Skin epidermis (tissue), 12 donors: ENCODE data around the gene RPTOR.
"Not testable (repeated sequence)": the region's sequence is repeated elsewhere in the genome, so short reads cannot be mapped to it uniquely, and the experiment has no call there.

Source experiments
- H3K27ac ChIP-seq, 21 experiments: fragments of 200-600 bp; sonication (generic) in 11 of 21; one replicate each; pipeline ENCODE4 v1.5.0; 2020; ENCODE audit warnings: mild to moderate bottlenecking in 3 of 21, inconsistent platforms in 2 of 21, moderate library complexity in 2 of 21
- H3K4me3 ChIP-seq, 7 experiments: fragments of 200-600 bp; sonication (generic) in 2 of 7; one replicate each; pipeline ENCODE4 v1.5.0; 2020; ENCODE audit warnings: inconsistent platforms in 2 of 7, mild to moderate bottlenecking in 2 of 7, moderate library complexity in 1 of 7

RPTOR gene

DNA sequence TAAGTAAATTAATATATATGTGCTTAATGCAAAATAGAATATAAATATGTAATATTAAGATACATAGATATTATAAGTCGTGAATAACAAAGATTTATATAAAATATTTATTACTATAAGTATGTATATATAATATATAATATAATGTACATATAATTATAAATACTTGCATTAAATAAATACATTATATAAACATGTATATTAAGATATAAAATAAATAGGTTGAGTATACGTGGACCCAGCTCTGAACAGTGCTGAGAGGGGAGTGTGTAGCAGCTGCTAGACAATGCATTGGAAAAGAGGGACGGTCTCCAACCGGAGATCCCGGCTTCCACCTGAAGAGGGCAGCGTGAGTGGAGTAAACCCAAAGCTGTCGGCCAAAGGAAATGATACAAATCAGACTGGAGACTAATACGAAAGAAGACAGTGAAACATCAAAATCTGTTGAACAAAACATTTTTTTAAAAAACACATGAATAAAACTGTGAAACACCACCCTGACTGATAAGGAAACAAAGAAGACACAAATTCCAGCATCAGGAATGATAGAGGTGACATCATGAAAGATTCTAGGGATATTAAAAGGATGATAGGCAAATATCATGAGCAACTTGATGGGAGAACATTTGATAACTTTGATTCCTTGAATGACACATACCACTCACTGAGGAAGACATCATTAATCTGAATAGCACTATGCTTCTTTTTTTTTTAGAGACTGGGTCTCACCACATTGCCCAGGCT, 321.6 kb downstream of the RPTOR start:
- Histone ChIP-seq H3K27ac (no peak overlapping the region), H3K4me3 (no peak overlapping the region)

DNA sequence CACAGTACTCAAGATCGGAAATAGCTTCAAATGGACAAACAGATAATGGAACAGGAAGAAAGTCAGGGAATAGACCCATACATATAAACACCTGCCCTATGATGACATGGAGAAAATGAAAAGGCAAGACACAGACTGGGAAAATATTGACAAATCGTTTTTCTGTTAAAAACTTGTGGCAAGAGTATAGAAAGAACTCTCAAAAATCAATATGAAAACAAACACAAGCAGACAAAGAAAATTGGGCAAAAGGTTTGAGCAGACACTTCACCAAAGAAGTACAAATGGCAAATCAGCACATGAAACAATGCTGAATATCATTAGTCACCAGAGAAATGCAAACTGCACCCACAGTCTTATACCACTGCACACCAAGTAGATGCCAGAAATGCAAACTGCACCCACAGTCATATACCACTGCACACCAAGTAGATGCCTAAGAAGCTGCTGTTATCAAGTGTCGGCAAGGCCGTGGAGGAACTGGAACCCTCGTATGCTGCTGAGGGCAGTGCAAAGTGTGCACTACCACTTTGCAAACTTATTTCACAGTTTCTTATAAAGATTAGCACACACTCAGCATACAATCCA, 323.5 kb downstream of the RPTOR start:
- Histone ChIP-seq H3K27ac (no peak overlapping the region), H3K4me3 (no peak overlapping the region)

DNA sequence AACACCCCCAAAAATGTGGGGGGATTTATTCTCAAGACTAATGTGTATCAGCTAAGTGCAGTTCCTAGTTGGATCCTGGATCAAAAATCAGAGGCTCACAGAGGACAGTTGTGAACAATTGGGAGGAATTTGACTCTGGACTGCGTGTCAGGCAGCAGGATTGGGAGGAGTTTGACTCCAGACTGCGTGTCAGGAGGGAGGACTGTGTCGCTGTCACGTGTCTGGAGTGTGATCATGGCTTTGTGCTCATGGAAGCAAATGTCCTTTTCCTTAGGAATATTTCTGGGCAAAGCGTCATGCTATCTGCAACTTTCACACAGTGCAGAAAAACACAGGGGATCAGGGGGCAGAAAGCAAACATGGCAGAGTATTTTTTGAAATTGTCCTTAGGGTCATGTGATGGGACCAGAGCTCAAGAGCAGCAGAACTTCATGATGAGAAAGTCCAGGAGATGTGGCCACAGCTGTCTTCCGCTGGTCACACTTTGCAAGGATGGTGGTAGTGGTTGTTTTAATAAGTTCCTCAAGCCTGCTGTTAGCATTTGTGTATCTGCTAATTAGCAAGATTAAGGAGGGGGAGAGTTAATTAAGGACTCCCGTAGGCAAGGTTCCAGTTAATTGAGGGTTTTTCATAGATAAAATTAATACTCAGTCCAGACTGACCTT, 325.0 kb downstream of the RPTOR start:
- no peak overlapping the region for H3K4me3 ChIP-seq
- H3K27ac ChIP-seq = no peak overlapping the region

DNA sequence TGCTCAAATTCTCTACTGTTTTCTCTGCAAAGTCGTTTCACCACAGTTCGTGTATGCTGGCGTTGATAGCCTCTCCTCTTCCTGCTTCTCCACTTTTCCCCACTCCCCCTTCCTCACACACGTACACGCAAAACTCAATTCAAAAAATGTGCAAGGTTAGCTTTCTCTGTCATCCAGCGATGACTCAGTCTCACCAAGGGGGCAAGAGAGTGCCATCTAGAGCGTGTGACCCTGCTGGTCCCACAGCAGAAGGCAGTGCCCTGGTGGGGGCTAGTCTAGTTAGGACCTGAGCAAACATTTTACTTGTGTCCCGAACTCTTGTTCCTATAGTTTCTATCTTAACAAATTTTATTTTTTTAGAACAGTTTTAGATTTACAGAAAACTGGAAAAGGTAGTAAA, 325.8 kb downstream of the RPTOR start:
- no peak overlapping the region for H3K4me3 ChIP-seq
- H3K27ac ChIP-seq = no peak overlapping the region

DNA sequence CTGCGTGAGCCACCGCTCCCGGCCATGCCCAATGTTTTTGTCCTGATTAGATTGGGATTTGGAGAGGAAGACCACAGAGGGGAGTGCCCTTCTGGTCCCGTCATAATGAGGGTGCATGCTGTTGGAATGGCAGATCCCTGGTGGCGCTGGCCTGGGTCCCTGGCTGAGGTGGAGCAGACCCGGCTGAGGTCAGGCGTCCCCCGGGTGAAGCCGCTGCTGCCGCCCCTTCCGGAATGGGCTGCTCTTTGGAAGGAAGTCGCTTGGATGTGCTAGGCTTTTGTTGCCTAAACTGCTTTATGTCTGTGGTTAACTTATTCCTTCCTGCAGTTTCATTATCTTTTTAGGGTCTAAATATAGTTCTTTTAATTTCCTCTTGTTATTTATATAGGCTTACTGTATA, 326.7 kb downstream of the RPTOR start:
- Histone ChIP-seq H3K27ac (no peak overlapping the region), H3K4me3 (no peak overlapping the region)

DNA sequence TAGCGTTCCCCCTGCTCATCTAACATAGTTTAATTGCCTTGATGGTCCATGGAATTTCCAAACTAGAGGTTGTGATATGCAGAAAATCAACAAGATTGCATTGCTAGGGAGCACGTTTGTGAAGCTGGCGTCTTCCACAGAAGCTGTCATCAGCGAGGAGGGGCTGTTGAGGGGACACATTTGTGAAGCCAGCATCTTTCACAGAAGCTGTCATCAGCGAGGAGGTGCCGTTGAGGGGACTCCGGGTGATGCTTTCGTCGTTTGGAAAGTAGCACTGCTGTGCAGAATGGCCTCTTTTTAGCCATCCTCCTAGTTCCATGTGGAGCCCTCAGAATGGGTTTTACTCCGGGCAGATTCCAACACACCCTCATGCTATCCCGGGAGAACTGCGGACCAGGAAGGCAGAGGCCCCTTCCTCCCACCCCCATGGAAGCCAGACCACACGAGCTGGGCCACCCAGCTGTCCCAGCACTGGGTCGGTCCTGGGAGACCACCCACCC, 327.4 kb downstream of the RPTOR start:
- no peak overlapping the region for H3K4me3 ChIP-seq
- H3K27ac ChIP-seq = no peak overlapping the region

DNA sequence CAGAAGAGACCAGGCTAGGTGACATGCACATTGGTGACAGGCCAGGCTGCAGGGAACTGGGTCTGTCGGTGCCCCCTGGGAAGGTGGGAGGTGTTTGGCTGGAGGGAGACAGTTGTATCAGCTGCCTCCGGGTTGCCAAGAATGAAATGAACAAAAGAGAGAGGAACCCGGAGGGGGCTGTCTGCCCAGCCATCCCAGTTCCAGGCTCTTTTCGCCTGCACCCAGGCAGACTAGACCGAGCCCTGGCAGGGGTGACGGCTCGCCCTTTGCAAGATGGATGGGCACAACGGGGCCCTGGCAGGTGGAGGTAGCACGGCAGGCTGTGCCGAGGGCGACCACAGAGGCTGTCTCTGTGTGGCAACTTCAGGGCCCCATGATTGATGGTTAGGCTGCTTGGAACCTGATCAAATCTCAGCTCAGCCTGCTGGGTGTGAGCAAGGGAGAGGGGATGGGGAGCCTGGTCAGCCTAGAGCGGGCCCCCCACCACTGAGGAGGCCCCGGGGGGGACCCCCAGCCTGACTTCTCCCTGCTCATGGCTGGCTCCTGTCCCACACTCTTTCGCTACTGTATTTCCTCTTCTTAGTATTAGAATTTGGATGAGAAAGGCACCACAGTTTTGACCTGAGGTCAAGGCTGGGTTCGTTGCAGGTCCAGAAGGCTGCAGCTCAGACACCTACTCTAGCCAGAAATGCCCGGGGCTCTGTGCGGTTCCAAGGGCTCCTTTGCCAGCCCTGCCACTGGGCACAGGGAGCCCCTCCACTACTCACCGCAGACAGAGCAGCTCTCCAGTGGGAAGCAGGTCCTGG, 328.1 kb downstream of the RPTOR start:
- Histone ChIP-seq H3K27ac (peak overlapping the region in 1 of 21 experiments; percentile 35), H3K4me3 (no peak overlapping the region)

DNA sequence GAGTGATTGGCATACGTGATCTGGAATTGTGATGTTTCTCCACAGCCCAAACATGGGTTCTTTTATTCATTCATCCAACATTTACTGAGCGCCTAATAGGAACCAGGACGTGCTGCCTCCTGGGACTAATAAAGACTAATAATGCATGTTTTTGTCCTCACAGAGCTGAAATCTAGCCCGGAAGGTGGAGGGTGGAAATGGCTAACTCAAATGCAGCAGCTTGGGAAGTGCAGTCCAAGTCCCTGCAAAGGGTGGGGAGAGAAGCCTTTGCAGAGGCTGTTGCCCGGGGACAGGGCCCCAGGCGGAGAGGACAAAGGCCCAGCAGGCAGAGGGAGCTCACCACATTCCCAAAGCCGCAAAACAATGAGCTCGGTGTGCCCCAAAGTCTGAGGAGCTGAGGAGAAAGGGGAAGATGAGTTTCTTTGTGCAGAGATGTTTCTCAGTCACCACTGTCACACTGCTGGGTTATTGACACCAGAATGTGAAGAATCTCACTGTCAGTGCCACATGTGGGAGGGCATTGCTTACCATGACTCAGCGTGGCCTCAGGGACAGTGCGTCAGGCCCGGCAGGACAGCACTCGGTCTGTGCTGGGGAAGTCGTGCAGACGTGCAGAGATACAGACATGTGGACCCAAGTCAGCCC, 328.8 kb downstream of the RPTOR start:
- Histone ChIP-seq H3K4me3 (no peak overlapping the region), H3K27ac (peak overlapping the region in 2 of 21 experiments; percentile 6 to 35)

DNA sequence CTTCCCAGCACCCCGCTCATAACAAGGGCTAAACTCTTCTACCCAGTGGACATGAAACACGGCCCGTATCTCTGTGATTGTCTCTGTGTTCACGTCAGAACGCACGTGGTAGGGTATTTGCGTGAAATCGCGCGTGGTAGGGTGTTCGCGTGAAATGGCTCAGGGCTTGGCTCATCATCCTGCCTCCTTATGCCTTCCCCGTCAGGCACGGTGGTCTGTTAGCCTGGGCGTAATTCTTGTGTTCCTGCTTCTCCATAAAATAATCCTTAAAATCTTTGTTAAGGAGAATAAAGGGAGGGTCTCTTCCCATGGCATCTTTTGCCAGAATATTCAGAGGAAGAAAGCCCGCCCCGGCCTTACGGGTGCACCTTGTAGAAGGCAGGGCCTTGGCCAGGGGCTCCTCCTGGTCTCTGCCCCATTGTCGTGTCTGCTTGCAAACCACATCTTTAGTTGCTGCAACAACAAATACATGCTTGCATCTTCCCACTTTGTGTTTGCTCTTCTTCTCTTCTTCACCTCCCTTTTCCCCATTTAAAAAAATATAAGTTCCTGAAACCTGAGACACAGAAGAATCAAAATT, 330.3 kb downstream of the RPTOR start:
- Histone ChIP-seq H3K4me3 (no peak overlapping the region), H3K27ac (no peak overlapping the region)

DNA sequence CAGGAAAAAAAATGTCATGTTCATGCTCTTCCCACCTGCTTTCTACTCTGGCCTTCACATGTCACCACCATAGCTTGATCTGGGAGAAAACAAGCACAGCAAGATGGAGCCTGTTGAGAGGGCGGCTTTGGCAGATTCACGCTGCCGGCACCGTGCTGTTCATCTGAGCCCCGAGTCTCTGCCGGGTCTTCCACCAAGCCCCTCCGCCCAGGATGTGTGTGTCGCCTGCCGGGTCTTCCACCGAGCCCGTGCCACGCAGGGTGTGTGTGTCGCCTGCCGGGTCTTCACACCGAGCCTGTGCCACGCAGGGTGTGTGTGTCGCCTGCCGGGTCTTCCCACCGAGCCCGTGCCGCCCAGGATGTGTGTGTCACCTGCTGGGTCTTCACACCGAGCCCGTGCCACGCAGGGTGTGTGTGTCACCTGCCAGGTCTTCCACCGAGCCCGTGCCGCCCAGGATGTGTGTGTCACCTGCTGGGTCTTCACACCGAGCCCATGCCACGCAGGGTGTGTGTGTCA, 330.9 kb downstream of the RPTOR start:
- not testable (repeated sequence) for H3K27ac ChIP-seq, H3K4me3 ChIP-seq

DNA sequence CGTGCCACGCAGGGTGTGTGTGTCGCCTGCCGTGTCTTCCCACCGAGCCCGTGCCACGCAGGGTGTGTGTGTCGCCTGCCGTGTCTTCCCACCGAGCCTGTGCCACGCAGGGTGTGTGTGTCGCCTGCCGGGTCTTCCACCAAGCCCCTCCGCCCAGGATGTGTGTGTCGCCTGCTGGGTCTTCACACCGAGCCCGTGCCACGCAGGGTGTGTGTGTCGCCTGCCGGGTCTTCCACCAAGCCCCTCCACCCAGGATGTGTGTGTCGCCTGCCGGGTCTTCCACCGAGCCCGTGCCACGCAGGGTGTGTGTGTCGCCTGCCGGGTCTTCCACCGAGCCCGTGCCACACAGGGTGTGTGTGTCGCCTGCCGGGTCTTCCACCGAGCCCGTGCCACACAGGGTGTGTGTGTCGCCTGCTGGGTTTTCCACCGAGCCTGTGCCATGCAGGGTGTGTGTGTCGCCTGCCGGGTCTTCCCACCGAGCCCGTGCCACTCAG, 331.9 kb downstream of the RPTOR start:
- H3K4me3 ChIP-seq = not testable (repeated sequence)
- H3K27ac ChIP-seq = peak overlapping the region in 2 of 21 experiments; percentile 1 to 27

DNA sequence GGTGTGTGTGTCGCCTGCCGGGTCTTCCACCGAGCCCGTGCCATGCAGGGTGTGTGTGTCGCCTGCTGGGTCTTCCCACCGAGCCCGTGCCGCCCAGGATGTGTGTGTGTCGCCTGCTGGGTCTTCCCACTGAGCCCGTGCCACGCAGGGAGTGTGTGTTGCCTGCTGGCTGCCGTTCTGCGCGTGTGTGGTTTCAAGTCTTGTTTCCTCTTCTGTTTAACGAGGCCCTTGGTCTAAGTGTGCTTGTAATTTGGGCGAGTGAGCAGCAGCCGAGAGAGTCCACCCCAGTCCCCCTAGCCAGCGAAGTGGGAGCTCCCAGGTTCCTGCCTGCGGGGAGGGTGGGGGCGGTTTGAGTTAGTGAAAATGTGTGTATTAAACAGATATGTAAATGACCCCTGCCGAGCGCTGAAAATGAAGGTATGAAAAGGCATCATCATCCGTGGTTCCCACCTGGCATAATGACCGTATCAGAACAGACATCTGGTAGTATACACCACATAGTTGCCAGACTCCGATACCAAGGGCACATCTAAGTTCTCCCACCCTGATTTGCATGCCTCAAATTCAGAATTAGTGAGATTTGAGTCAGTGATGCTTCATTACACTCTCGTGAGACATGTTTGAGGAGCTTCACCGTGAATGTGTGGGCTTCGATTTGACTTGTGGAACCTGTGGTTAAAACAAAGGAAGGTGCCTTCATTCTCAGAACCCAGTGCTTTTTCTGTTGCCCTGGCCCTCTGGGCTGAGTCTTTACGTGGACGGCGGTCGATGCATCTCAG, 332.5 kb downstream of the RPTOR start:
- no peak overlapping the region for H3K4me3 ChIP-seq
- H3K27ac ChIP-seq = peak overlapping the region in 6 of 21 experiments; percentile 1 to 47 (median 23)

DNA sequence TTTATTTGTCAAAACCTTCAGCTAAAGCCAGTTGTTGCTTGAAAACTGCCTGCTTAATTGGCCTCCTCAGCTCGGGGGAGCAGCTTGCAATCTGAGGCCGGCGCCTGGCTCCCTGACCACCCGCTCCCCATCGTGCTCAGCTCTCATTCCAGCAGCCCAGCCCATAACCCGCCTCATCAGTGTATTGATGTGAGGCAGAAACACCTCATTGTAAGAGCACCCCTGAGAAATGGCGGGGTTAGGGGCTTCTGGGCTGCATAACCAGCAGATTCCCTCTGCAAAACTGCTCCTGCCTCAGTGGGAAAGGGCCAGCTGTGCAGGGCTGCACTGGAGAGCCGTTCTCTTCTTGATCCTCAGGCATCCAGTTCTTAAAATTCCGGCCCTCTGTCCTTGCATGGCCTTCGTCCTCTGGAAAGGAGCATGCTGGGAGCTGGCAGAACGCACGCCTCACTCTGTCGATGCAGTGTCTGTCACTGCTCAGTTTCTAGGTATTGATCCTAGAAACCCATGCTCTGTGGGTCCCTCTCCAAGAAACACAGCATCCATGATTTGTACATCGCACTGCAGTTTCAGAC, 333.2 kb downstream of the RPTOR start:
- Histone ChIP-seq H3K27ac (peak overlapping the region in 4 of 21 experiments; percentile 1 to 47 (median 35)), H3K4me3 (no peak overlapping the region)

DNA sequence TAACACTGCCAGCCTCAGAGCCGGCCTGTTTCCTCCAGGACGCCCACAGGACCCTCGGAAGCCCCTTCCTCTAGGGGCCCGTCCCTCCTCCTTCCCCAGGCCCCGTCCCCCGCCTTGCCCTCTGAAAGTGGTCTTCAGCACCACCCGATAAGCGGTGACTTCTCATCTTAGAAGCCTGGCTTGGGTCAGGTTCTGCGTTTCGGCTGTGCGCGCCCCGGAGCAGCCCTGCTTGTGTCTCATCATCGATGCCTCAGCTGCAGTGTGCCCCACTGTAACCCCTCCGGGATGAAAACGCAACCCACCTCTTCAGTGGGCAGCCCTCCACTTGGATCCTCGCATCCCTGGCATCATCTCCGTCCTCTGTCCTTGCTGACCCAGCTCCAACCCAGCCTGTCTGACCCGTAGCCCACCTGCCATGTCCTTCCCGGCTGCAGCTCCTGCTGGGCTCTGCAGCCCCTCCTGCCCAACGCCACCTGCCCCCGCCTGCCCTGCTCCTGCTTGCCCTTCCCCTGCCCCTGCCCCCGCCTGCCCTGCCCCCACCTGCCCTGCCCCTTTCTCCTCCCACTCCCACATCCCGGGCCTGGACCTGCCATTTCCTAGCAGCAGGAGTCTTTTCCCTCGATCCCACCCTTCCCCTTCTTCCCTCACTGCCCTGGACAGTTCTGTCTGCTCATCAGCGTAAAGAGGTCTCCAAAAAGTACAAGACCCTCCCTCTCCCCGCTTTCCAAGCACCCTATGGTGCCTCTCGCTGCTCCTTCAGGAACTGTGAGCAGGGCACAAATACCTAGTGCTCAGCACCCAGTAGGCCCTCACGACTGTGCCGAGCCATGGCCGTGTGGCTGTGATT, 334.5 kb downstream of the RPTOR start:
- Histone ChIP-seq H3K4me3 (no peak overlapping the region), H3K27ac (no peak overlapping the region)

DNA sequence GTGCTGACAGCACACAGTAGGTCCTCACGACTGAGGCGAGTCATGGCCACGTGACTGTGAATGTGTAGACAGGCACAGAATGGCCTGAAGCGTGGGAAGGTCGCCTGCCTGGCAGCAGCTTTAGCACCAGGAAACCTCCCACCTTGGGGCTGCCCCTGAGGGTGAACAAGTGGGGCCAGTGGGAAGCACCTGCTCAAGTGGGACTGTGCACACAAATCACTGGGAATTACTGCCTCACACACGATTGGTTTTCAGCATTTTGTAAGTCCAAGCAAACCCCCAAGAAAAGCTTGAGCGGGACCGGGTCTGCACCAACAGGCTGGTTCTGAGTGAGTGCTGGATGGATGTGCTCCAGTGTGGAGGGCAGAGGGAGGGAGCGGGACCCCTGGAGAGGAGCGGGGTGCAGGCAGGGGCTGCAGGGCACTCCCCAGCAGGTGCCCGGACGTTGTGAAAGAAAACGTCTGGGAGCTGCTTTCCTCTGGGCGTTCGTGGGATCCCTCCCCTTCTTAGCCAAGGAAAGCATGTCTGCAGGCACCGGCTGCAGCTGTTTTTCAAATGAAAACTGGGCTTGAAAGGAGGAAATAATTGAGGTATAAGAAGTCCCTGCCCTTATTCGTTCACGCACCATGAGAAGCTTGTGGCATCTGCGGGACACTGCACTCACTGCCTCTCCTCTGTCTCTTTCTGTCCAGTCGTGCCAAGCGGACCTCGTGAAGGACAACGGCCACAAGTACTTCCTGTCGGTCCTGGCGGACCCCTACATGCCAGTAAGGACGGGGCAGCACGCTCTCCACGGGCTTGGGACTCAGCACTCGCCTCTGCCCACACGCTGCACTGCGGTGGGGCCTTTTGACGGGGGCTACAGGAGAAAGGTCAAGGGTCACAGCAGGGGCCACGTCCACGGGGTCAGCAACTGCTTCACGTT, 335.3 kb downstream of the RPTOR start:
- Histone ChIP-seq H3K27ac (no peak overlapping the region), H3K4me3 (no peak overlapping the region)

DNA sequence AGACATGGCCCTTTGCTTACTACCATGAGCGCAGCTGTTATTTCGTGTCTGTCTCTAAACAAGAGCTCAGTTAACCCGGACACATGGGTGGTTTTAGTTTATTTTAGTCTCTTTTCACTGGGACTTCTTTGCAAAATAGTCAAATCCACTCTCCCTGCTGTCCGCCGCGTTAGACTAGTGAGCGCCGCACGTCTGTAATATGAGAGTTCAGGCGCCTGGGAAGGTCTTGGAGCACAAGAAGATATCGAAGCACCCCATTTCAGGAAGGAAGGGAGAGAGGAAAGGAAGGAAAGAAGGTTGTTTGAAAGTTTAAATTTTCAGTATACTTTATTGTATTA, 336.0 kb downstream of the RPTOR start:
- no peak overlapping the region for H3K4me3 ChIP-seq

More for the DNA sequence above, 336.0 kb downstream of the RPTOR start:
- no peak overlapping the region for H3K27ac ChIP-seq
